SK-N-SH (cell line): ENCODE data around the gene TLDC2. TPM values are rescaled to one million over a fixed set of nuclear protein-coding genes. Genes with fewer than 3 reads are reported as not detected.

ENCODE experiments used
- CTCF ChIA-PET: fragments of 300-600, 350-600 bp; formaldehyde crosslinking; extraction: SDS; loops from one replicate; lab custom pipeline; 2021; lab: Yijun Ruan, JAX
- POLR2A ChIA-PET: fragments of 350-600 bp; sonication (Branson Sonifier 250); formaldehyde crosslinking; extraction: SDS; loops from one replicate; lab custom pipeline; 2020; ENCODE audit warnings: antibody characterized with exemption, inconsistent platforms; lab: Yijun Ruan, JAX
- DNase-seq: peaks from one replicate; pipeline ENCODE4 v3.0.0; 2012
- H2AFZ ChIP-seq: fragments of 200-600 bp; sonication (generic); 2 replicates; pipeline ENCODE4 v1.8.1; 2016; ENCODE audit warnings: antibody characterized with exemption, mild to moderate bottlenecking, low read depth
- H3F3A ChIP-seq: fragments of 200-600 bp; sonication (generic); replicated peaks from 2 replicates; pipeline ENCODE3; 2016; ENCODE audit warnings: antibody characterized with exemption, mild to moderate bottlenecking; ENCODE audit not compliant: insufficient read depth
- H3K27ac ChIP-seq, 2 experiments: fragments of 200-500 bp in 1 of 2; fragments of 200-600 bp in 1 of 2; sonication (Bioruptor generic) in 1 of 2; sonication (generic), shearing (Covaris generic) in 1 of 2; 2 replicates each; pipeline versions ENCODE4 v1.5.1 to v1.6.1; 2014 to 2016; ENCODE audit warnings: low read depth in 2 of 2, inconsistent platforms in 1 of 2, low read length in 1 of 2, mild to moderate bottlenecking in 1 of 2, mixed read lengths in 1 of 2
- H3K27me3 ChIP-seq: fragments of 200-600 bp; sonication (generic), shearing (Covaris generic); 2 replicates; pipeline ENCODE4 v1.6.1; 2016; ENCODE audit warnings: mixed run types; ENCODE audit not compliant: insufficient read depth
- H3K36me3 ChIP-seq, 2 experiments: fragments of 200-500 bp in 1 of 2; fragments of 200-600 bp in 1 of 2; sonication (Bioruptor generic) in 1 of 2; sonication (generic) in 1 of 2; replicated peaks in 1 of 2; 2 replicates each; pipeline versions ENCODE3 to v1.5.1; 2014 to 2016; ENCODE audit warnings: low read length in 1 of 2, mild to moderate bottlenecking in 1 of 2; ENCODE audit not compliant: insufficient read depth in 2 of 2, control insufficient read depth in 1 of 2
- H3K4me1 ChIP-seq, 2 experiments: fragments of 200-500 bp in 1 of 2; fragments of 200-600 bp in 1 of 2; sonication (Bioruptor generic) in 1 of 2; sonication (generic), shearing (Covaris generic) in 1 of 2; 2 replicates each; pipeline versions ENCODE4 v1.5.1 to v1.6.1; 2014 to 2016; ENCODE audit warnings: low read depth in 1 of 2, low read length in 1 of 2, mixed run types in 1 of 2; ENCODE audit not compliant: insufficient read depth in 2 of 2, control insufficient read depth in 1 of 2
- H3K4me2 ChIP-seq: fragments of 200-600 bp; sonication (generic), shearing (Covaris generic); 2 replicates; pipeline ENCODE4 v1.6.1; 2017; ENCODE audit warnings: mixed run types
- H3K4me3 ChIP-seq, 2 experiments: fragments of 200-500 bp in 1 of 2; fragments of 200-600 bp in 1 of 2; sonication (Bioruptor generic) in 1 of 2; sonication (generic), shearing (Covaris generic) in 1 of 2; 2 replicates each; pipeline versions ENCODE4 v1.5.1 to v1.8.1; 2014 to 2016; ENCODE audit warnings: low read depth in 2 of 2, inconsistent platforms in 1 of 2, low read length in 1 of 2, mild to moderate bottlenecking in 1 of 2, mixed read lengths in 1 of 2, moderate library complexity in 1 of 2
- H3K79me2 ChIP-seq: fragments of 200-600 bp; sonication (generic); 2 replicates; pipeline ENCODE4 v1.8.1; 2017; ENCODE audit warnings: mild to moderate bottlenecking; ENCODE audit not compliant: insufficient read depth
- H3K9ac ChIP-seq: fragments of 200-600 bp; sonication (generic); 2 replicates; pipeline ENCODE4 v1.6.1; 2017; ENCODE audit warnings: mixed run types
- H3K9me2 ChIP-seq: fragments of 200-600 bp; sonication (generic); 2 replicates; pipeline ENCODE4 v1.6.1; 2017; ENCODE audit warnings: mixed run types
- H3K9me3 ChIP-seq: fragments of 200-600 bp; sonication (generic); 2 replicates; pipeline ENCODE4 v1.6.1; 2017; ENCODE audit warnings: mixed run types, mild to moderate bottlenecking, moderate library complexity
- H4K20me1 ChIP-seq: fragments of 200-600 bp; sonication (generic); 2 replicates; pipeline ENCODE4 v1.6.1; 2017; ENCODE audit warnings: mild to moderate bottlenecking, mixed run types; ENCODE audit not compliant: insufficient read depth
- CHD2 ChIP-seq: fragments of 150-350 bp; IDR thresholded peaks from 2 replicates; pipeline ENCODE4 v1.6.1; 2018; ENCODE audit warnings: low read length; ENCODE audit not compliant: partially characterized antibody
- ELF1 ChIP-seq: IDR thresholded peaks from 2 replicates; pipeline ENCODE4 v1.4.0; 2012
- EP300 ChIP-seq, 2 experiments: IDR thresholded peaks; 2 replicates each; pipeline versions ENCODE4 v1.4.0 to v1.6.1; 2012; ENCODE audit warnings: borderline replicate concordance in 1 of 2, low read depth in 1 of 2, low read length in 1 of 2
- EZH2phosphoT487 ChIP-seq: fragments of 200-600 bp; sonication (generic); IDR thresholded peaks from 2 replicates; pipeline ENCODE4 v1.6.1; 2017; ENCODE audit warnings: low read depth, mixed run types, mild to moderate bottlenecking, antibody characterized with exemption, moderate library complexity, borderline replicate concordance
- FOXJ3 ChIP-seq: sonication (generic); formaldehyde crosslinking; IDR thresholded peaks from 2 replicates; pipeline ENCODE4 v1.5.1; 2020; ENCODE audit warnings: mild to moderate bottlenecking, missing genetic modification reagents
- FOXM1 ChIP-seq: IDR thresholded peaks from 2 replicates; pipeline ENCODE4 v1.4.0; 2012; ENCODE audit warnings: low read depth, mild to moderate bottlenecking
- GABPA ChIP-seq: IDR thresholded peaks from 2 replicates; pipeline ENCODE4 v1.4.0; 2012; ENCODE audit warnings: low read depth, mild to moderate bottlenecking
- GATA2 ChIP-seq: sonication (generic); formaldehyde crosslinking; IDR thresholded peaks from 2 replicates; pipeline ENCODE4 v1.5.0; 2020; ENCODE audit warnings: mild to moderate bottlenecking, missing genetic modification reagents
- MXI1 ChIP-seq: IDR thresholded peaks from 2 replicates; pipeline ENCODE4 v1.6.1; 2012; ENCODE audit warnings: mild to moderate bottlenecking, low read depth, low read length, improper control_type of control experiment
- NFIC ChIP-seq: IDR thresholded peaks from 2 replicates; pipeline ENCODE4 v1.4.0; 2012; ENCODE audit warnings: borderline replicate concordance
- NRF1 ChIP-seq: IDR thresholded peaks from 2 replicates; pipeline ENCODE4 v1.6.1; 2012; ENCODE audit warnings: low read depth, mild to moderate bottlenecking, low read length
- RAD21 ChIP-seq: IDR thresholded peaks from 2 replicates; pipeline ENCODE4 v1.6.1; 2012; ENCODE audit warnings: mild to moderate bottlenecking, low read length
- RCOR1 ChIP-seq: fragments of 150-350 bp; IDR thresholded peaks from 2 replicates; pipeline ENCODE4 v1.6.1; 2017; ENCODE audit warnings: antibody characterized with exemption, low read length
- RFX5 ChIP-seq: IDR thresholded peaks from 2 replicates; pipeline ENCODE4 v1.6.1; 2012; ENCODE audit warnings: mild to moderate bottlenecking, improper control_type of control experiment, low read length
- SIN3A ChIP-seq: IDR thresholded peaks from 2 replicates; pipeline ENCODE4 v1.6.1; 2012; ENCODE audit warnings: low read depth, mild to moderate bottlenecking, low read length, moderate library complexity, borderline replicate concordance
- TAF1 ChIP-seq: IDR thresholded peaks from 2 replicates; pipeline ENCODE4 v1.6.1; 2012; ENCODE audit warnings: low read depth, mild to moderate bottlenecking, low read length, moderate library complexity, borderline replicate concordance
- TCF12 ChIP-seq: IDR thresholded peaks from 2 replicates; pipeline ENCODE4 v1.4.0; 2012
- TEAD4 ChIP-seq: IDR thresholded peaks from 2 replicates; pipeline ENCODE4 v1.4.0; 2012; ENCODE audit warnings: mild to moderate bottlenecking, borderline replicate concordance; ENCODE audit not compliant: insufficient read depth
- YY1 ChIP-seq: IDR thresholded peaks from 2 replicates; pipeline ENCODE4 v1.4.0; 2012; ENCODE audit warnings: low read depth, mild to moderate bottlenecking
- whole genome bisulfite sequencing: methylation state at CpG from one replicate; pipeline ENCODE4 v1.1.6; 2017; ENCODE audit warnings: low lambda C conversion rate; 5-methylcytosine and 5-hydroxymethylcytosine counted together
- polyA plus RNA-seq, 3 experiments: library from polyadenylated mRNA; depleted of rRNA; stranded (reverse); fragments of >200 nt; gene quantifications; 2 replicates each; pipeline ENCODE4 v1.2.3, GENCODE V29; 2012
- TF ChIP-seq, protein P1 (sequence below): fragments of 150-350 bp; IDR thresholded peaks from 2 replicates; pipeline ENCODE4 v1.6.1; 2017; ENCODE audit warnings: antibody characterized with exemption, low read length, low read depth, borderline replicate concordance
- TF ChIP-seq, protein P2 (sequence below): IDR thresholded peaks from 2 replicates; pipeline ENCODE4 v1.4.0; 2012; ENCODE audit warnings: low read depth

TLDC2 gene
- polyA plus RNA-seq, 1 of the 3 experiments (the other 2 are of a cell fraction) = 0.02 TPM

DNA sequence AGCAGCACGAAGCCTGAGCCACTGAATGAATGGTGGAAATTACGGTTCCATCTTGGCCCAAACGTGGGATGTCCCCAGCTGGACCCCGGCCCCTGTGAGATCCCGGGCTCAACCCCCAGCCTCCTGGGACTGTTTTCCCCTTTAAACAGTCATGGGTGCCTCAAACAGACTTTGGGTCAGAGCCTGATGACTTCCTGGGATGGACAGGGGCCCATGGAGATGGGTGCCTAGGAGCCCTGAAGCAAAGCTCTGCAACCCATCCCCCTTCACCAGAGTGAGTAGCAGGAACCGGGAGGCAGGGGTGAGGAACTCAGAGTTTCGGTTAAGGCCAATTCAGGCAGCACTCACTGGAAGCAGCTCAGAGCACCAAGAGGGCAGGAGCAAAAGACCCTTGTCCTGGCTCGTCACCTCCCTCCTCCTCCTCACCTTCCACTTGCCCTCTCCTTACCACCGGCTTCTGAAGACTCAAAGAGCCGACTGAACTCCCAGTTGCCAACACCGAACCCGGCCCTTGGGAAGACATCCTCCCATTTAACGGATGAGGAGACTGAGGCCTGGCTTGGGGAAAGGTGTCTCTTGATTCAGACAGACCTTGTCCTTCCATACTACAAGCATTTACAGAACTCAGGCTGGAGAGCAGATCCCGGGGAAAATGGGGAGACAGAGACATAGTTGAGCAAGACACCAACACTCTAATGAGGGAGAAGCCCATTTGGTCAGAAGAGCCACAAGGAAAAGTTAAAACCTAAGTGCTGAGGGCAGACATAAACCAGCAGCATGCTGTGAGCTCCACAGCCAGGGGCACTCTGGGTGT lies 14.9 kb upstream of the TLDC2 start:
- CTCF ChIA-PET = interaction anchor here (0.9 to 3.8 kb wide), 4 partner anchors 26 to 87 kb away, joined by 5 to 28 read pairs (median 8); partner anchors contain the start of gene DSN1
- Histone ChIP-seq H3K27ac (peak overlapping the region; percentile 82 to 83; a peak in 3 of 4 replicates), H2AFZ (no peak overlapping the region), H3K27me3 (no peaks in the 10 kb centered on the region), H3K4me3 (peak overlapping the region; percentile 82 to 84), H3K9me2 (no peaks in the 10 kb centered on the region), H4K20me1 (peaks cover 44% of the 10 kb centered on the region), H3K9me3 (no peaks in the 10 kb centered on the region), H3K9ac (peak overlapping the region; percentile 78), H3F3A (peaks cover 16% of the 10 kb centered on the region), H3K4me2 (peak overlapping the region; percentile 95), H3K36me3 (peaks cover 0 to 9% of the 10 kb centered on the region in 2 experiments), H3K4me1 (peaks cover 27 to 40% of the 10 kb centered on the region in 2 experiments), H3K79me2 (peaks cover 75% of the 10 kb centered on the region)
- TF ChIP-seq MXI1 (no peak), SIN3A (no peak), NRF1 (no peak), FOXJ3 (CRISPR knock-in tag) (no peak), FOXM1 (no peak), EZH2phosphoT487 (no peak), TAF1 (no peak), CHD2 (no peak), GATA2 (CRISPR knock-in tag) (no peak), RCOR1 (no peak), RFX5 (no peak), RAD21 (no peak), EP300 (IDR thresholded peaks at IDR 0.05; ENCODE audit: borderline replicate concordance in 1 of 2, low read depth in 1 of 2, low read length in 1 of 2) (no peak), TCF12 (no peak)
- TF ChIP-seq, protein P1, sequence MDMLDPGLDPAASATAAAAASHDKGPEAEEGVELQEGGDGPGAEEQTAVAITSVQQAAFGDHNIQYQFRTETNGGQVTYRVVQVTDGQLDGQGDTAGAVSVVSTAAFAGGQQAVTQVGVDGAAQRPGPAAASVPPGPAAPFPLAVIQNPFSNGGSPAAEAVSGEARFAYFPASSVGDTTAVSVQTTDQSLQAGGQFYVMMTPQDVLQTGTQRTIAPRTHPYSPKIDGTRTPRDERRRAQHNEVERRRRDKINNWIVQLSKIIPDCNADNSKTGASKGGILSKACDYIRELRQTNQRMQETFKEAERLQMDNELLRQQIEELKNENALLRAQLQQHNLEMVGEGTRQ = no peak
- 87% methylated on average over 13 of the region's 14 CpGs for whole genome bisulfite sequencing
- no peak for DNase-seq
- POLR2A ChIA-PET = interaction anchor here (1.1 kb wide), 1 partner anchor 26 kb away, joined by 4 read pairs; no protein-coding TSS in a partner anchor

DNA sequence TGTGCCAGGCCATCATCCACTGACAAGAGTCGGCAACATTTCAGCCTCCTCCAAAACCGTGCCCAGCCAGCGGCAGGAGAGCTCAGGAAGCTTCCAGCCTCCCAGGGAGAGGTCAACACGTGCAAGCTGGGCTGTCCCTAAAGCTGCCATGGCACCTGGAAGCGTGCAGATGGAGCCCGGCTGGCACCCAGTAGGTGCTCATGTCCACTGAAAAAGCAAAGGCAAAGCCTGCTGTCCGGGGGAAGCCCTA lies 14.4 kb upstream of the TLDC2 start:
- Histone ChIP-seq H3K4me2 (peak overlapping the region; percentile 95), H3K27me3 (no peaks in the 10 kb centered on the region), H3F3A (peaks cover 20% of the 10 kb centered on the region), H3K27ac (peak overlapping the region; percentile 82 to 83), H3K36me3 (peaks cover 0 to 9% of the 10 kb centered on the region in 2 experiments), H3K4me1 (peaks cover 27 to 35% of the 10 kb centered on the region in 2 experiments), H3K9ac (peak overlapping the region; percentile 78), H3K9me3 (no peaks in the 10 kb centered on the region), H3K4me3 (peak overlapping the region; percentile 82 to 84), H3K9me2 (no peaks in the 10 kb centered on the region), H2AFZ (no peak overlapping the region), H3K79me2 (peaks cover 70% of the 10 kb centered on the region)
- WGBS = 0% methylated on average over 1 of the region's 7 CpGs
- DNase-seq = no peak
- ChIA-PET CTCF (interaction anchor here (0.9 to 3.8 kb wide), 4 partner anchors 26 to 88 kb away, joined by 5 to 28 read pairs (median 8); partner anchors contain the start of gene DSN1), POLR2A (interaction anchor here (1.1 kb wide), 1 partner anchor 26 kb away, joined by 4 read pairs; no protein-coding TSS in a partner anchor)
- TF ChIP-seq, protein P1 = no peak
- TF ChIP-seq, protein P2, sequence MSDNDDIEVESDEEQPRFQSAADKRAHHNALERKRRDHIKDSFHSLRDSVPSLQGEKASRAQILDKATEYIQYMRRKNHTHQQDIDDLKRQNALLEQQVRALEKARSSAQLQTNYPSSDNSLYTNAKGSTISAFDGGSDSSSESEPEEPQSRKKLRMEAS = no peak
- TF ChIP-seq GABPA (no peak), EP300 (IDR thresholded peaks at IDR 0.05; ENCODE audit: borderline replicate concordance in 1 of 2, low read depth in 1 of 2, low read length in 1 of 2) (no peak), GATA2 (CRISPR knock-in tag) (no peak), CHD2 (no peak), NFIC (no peak), TEAD4 (no peak), EZH2phosphoT487 (no peak), ELF1 (no peak), RCOR1 (no peak), YY1 (no peak)
- TF ChIP-seq, all 33 proteins: peak for 0
- peaks cover 38% of the 10 kb centered on the region for H4K20me1 ChIP-seq
